Left lobe of liver (tissue), 2 donors: ENCODE measurements around the gene RXFP1. TPM values are rescaled to one million over a fixed set of nuclear protein-coding genes. Genes with fewer than 3 reads are reported as not detected.

ENCODE experiments used
- ATAC-seq: fragments of 200-7000 bp; cut with Tn5 transposase; one replicate; pipeline ENCODE4 v1.9.1; 2020; ENCODE audit warnings: mild to moderate bottlenecking, moderate library complexity
- DNase-seq: peaks from one replicate; pipeline ENCODE4 v3.0.0-alpha.2; 2020; ENCODE audit warnings: low spot score
- total RNA-seq: library from RNA; stranded (reverse); gene quantifications from one replicate; pipeline ENCODE4 v1.2.1, GENCODE V29; 2021
- donor health status: DM: no; HTN: no; CAD: no; lungs with moderate emphysema.
- donor health status: DM: no; HTN: yes; CAD: no.

The RXFP1 gene
- 1.1 TPM for total RNA-seq

DNA sequence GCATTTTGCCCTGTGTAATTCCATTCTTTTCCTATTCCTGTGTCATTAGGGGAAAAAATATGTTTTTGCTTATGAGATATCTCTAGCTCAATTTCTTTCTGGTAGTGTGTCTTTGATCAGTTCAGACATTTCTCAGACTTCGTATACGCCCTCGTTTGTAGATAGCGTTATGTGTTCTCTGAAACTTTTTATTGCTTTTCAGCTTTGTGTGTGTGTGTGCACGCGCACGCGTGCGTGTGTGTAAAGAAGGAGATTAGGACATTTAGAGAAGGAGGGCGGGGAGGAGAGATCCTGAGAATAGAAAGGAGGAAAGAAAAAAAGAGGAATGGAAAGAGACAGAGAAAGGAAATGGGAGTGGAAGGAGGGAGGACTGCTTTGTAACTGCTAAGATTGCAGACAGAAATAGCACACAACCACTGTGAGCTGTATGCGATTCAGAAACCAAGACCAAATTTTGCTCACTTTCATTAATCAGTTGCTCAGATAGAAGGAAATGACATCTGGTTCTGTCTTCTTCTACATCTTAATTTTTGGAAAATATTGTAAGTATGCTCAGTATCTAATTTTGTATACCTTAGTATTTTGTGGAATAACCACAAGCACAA is at the start of gene RXFP1:
TSS of gene RXFP1 (plus strand) at position 399 of the 605 bp plus-strand sequence. CDS start at position 494, 95 bp downstream.
- ATAC-seq (no peak), DNase-seq (no peak)

DNA sequence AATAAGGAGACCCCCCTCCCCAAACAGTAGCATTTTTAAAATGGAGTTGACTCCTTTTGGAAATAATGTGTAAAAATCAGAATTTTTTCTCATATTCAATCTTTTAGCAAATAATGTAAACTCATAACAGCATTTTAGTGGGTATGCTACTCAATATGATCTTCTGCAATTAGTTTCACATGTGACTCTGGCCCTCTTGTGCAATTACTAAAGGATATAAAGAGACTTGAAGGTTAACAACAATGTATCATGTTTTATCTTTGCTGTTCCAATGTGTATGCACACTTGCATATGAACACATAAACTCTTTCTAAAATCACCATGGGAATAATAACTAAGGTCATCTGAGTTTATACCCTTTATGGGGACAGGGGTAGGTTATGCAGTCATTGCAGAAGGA is 39.9 kb upstream of the RXFP1 start:
- no peak for DNase-seq
- no peak for ATAC-seq

DNA sequence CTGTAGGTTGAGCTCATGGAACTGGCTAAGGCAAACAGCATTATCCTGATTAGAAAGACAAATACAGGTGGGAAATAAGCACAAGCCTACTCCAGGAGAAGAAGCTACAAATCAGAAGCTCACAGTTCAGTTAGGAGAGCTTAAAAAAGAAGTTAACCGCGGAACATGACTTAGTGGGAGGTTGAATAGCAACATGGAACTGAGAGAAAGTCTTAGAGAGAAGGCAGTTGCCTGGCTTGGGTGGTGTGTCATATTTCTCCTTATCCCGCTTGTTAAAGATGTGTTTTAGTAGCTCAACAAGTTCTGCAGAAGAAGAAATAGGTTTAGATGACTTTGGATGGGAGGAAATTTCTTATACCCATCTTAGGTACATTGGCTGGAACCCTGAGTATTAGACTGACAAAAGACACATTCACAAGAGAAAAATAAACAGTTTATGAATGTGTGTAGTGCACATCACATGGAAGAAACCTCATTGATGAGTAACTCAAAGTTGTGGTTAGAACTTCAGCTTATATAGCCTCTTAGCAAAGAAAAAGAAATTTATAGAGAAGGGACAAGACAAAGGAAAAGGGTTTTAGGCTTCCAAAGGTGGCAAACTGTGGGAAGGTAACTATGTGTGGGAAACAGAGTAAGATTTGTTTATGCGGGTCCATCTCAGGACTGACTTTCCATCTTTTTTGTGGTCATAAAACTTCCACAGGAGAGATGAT is 37.4 kb upstream of the RXFP1 start:
- DNase-seq (no peak), ATAC-seq (no peak)

DNA sequence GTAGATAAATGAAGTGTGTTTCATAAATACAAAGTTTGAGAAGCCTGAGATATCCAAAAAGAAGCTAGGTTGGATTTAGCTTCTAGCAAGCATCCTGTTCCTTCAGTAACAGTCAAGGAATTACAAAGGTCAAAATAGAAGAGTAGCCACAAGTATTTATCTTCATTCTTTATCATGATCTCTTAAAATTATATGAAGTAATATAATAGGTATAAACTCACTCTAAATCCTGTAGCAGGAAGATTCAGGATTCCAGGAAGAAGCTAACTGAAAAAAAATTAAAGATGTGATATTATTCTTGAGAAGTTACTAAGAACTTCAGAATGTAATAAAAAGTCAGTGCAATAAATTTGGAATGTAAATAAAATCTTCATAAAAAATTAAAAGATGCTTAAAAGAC is 31.1 kb upstream of the RXFP1 start:
- no peak for ATAC-seq
- DNase-seq = no peak

DNA sequence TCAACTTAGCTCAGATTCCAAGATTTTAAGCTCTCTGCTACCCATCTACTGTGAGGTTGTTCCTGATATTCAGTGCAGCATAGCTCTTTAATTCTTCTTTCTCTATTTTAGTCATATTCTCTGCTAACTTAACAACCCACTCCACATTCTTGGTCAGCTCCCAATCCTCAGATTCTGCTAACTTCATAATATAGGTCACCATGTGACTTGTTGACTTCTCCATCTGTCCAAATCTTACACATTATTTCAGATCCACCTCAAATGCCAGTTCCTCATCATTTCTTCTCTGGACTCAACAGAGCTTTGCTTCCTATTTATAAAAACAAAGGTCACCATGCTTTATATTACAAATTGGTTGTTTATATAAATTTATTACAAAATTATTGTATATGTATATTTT is 29.3 kb upstream of the RXFP1 start:
- ATAC-seq (no peak), DNase-seq (no peak)

DNA sequence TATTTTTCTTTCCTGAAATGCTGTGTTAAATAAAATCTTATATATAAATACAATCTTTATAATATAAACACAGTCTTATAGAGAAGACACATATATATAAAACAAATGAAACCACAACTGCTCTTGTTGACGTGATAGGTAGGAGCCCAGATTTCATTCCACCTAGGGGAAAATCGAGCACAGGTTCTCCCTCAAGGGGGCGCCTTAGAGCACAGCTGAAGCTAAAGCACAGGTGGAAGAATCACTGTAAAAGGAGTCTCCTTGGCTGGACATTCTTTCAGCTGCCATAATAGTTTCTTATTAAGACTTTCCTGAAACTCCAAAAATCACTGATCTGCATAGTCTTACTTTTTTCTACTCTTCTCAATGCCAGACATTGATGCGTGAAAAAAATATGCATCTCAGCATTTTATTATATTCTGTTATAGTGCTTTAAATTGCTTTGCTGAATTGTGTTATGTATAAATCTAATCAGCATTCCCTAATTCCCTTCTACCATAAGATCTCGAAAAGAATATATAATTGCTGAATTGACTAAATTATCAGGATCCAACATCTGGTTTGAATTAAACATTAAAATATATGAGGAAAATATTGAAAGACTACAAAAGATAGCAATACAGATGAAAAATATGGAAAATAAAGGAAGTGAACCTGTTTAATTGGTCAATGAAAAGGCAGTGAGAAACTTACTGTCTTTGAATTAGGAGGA is 25.5 kb upstream of the RXFP1 start:
- DNase-seq (no peak), ATAC-seq (peak; percentile 49)

DNA sequence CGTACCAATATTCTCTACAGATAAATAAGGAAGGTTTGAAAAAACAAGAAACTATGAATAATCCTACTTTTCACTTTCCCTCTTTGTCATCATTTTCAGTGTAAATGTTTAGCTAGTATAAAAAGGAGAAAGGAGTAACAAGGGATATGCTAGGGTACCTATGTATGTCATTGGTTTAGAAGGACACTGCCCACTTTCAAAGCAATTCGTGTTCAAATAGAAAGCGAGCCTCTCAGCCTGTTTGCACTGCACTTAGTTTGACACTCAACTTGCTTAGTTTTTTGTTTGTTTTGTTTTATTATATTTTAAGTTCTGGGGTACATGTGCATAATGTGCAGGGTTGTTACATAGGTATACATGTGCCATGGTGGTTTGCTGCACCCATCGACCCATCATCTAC is 21.6 kb upstream of the RXFP1 start:
- no peak for ATAC-seq

DNA sequence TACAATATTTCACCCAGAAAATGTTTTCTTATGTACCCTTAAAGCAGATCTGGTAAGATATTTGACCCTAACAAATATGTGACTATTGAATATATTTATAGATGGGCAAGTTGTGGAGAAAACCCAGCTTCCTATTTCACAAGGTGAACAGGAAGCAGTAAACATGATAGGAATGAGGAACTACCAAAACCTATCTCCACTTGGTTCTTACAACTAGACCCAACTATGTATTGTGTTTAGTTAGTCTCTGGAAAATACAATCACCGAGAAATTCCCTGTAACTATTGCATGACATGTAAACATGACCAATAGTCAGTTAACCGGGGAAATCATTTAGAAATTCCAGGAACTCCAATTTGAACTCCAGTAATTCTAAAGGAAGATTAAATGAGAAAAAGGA is 8.4 kb upstream of the RXFP1 start:
- ATAC-seq = no peak
- DNase-seq = no peak

More for the DNA sequence above, 21.6 kb upstream of the RXFP1 start:
- no peak for DNase-seq

DNA sequence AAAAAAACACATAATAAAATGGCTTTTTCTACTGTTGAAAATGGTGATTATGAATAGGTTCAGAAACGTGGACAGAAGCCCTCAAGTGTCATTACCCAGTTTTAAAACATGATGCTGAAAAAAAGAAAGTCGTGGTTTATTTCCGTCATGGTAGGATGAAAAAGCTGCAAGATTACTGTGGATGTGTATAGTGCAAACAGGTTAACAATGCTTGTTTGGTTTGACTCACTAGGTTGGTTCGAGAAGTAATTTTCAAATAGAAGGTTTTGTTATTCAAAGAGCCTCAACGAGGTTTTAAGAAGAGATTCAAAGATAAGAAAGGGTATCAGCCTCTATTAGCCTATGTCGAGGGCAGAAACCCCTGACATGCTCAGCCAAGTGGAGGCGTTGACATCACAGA is 2.5 kb upstream of the RXFP1 start:
- no peak for ATAC-seq

DNA sequence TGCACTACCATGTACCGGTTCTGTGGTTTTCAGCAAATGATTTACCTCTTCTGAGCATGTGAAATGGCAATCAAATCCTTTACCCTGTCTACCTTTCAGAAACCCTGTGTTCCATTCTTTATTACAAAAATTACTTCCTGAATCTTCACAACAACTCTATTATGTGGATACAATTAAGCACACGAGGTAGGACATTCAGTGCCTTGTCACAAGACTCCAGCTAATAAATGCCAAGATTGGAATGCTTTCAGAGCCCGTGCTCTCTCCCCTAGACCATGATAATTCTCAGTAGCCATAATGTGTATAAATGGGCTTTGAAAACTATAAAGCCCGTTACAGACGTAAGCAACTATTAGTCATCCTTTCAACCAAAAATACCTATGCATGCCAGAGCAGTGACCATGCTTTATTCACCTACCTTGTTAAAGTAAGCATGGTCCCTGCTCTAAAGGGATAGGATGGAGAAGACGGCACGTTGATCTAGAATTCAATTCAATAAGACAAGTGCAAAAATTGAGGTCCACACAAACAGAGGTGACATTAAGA is 2.4 kb downstream of the RXFP1 start:
- ATAC-seq (no peak), DNase-seq (no peak)

More for the DNA sequence above, 2.5 kb upstream of the RXFP1 start:
- DNase-seq = no peak

DNA sequence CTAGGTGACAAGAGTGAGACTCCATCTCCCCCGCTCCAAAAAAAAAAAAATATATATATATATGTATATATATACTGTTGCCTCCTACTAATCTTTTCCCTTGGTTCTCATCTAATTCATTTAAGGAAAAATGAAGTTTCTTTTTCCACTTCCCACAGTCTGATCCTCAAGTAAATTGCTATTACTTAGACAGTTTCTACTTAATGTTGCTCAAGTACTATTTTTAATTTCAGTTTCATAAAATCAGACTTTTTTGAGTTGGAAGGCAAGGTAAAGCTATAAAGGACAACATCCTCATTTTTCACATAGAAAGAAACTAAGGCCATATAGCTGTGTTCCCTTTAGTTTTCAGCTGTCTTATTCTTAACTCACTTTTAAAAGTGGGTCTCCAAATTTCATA is 5.8 kb downstream of the RXFP1 start:
- DNase-seq = no peak
- no peak for ATAC-seq

DNA sequence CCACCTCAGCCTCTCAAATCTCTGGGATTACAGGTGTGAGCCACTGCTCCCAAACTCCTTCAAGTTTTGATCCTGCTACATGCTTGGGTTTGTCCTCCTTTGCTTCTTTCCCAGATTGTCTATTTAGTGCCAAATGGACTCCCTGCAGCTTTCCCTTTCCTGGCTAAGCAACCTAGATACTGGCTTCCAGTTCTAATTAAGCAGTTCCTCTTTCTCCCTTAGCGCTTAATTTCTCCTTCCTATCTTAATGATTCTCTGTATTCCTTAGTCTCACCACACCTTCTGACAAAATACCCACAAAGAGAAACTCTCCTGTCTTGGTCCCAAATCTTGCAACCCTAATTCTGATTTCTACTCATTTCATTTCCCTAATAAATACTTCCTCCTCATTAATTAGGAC is 7.8 kb downstream of the RXFP1 start:
- ATAC-seq (no peak), DNase-seq (no peak)

DNA sequence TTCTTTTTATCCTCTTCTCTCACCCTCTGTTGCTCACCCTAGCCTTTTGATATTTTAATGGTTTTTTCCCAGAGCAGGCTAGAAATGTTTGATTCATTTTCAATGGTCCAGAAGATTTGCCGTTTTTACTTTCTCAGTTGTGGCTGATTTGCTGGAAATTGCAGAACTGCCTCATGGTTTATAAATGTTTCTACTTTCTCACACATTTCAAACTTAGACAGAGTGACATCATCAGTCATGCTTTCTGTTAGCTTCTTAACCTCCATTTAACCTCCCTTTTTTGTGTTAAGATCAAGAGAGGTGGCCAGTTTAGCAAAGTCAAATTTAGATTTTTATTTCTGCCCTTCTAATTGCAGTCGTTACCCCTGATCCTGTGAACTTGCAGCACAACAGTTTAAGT is 8.7 kb downstream of the RXFP1 start:
- ATAC-seq (no peak), DNase-seq (no peak)

DNA sequence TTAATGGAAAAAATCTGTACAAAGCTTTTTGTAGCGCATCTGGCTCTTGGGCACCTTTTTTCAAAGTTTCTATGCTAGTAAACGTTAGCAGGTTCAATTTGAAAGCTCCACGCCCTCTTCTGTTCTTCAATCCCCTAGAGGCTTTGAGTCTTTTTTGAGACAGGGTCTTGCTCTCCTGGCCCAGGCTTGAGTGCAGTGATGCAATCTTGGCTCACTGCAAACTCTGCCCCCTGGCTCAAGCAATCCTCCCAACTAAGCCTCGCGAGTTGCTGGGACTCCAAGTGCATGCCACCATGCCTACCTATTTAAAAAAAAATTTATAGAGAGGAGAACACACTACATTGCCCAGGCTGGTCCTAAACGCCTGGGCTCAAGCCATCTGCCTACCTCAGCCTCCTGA is 9.2 kb downstream of the RXFP1 start:
- DNase-seq (no peak), ATAC-seq (no peak)

DNA sequence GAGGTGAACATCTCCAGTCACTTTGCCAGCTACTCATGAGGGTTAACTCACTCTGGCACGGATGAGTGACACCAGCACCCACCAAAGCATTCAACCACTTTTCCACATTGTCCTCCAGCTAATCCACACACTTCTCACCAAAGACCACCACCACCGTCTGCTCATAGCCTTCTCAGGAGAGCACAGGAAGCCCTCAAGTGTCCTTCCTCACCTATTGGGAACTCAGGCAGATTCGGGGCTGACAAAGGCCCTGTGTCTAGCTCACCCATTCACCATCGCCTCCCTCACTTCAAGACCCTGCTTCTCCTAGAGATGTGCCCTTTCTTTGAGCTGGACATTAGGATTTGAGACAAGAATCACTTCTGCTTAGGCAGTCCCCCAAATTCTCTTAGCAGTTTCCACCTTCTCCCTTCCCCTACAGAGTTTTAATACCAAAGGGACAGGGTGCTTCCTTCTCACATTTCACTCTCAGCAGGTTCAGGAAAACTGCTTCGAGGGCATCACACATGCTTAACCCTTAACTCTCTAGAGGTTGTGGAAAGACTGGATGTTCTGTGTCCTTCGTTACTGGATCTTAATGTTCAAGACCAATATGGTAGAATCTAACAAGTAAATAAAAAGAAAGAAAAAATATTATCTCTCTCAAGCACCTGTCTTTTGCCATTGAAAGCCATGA is 11.0 kb downstream of the RXFP1 start:
- ATAC-seq (no peak), DNase-seq (no peak)

DNA sequence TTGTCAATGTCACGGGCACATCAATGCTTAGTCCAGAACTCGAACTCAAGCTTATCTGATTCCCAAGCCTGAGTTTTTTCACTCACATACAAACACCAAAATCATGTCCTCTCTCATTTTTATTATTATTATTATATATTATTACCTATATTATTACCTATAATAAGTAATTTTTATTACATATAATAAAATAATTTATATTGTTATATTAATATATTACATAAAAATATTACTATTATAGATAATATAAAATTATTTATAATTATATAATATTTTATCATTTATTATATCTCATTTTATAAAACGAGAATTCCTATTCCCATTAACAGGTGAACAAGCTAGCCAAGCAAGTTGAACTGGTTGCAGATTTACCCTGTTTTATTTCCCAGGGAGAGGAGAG is 13.0 kb downstream of the RXFP1 start:
- DNase-seq (no peak), ATAC-seq (no peak)

DNA sequence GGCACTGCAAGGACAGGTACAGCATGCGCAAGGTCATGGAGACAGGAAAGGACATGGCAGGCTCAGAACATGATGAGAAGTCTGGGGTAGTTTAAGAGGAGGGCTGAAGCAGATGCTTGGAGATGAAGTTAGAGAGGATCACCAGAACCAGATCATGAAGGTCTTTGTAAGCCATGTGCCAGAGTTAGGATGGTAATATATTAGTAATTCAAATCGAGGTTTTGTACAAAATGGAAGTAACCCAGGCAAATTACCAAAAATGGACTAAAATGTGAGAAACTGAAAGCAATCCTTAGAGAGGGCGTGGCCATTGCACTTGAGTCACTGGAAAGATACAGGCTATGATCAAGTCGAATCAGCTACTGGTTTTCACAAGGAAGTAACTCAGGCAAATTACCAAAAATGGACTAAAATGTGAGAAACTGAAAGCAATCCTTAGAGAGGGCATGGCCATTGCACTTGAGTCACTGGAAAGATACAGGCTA is 13.5 kb downstream of the RXFP1 start:
- no peak for DNase-seq
- ATAC-seq = no peak

DNA sequence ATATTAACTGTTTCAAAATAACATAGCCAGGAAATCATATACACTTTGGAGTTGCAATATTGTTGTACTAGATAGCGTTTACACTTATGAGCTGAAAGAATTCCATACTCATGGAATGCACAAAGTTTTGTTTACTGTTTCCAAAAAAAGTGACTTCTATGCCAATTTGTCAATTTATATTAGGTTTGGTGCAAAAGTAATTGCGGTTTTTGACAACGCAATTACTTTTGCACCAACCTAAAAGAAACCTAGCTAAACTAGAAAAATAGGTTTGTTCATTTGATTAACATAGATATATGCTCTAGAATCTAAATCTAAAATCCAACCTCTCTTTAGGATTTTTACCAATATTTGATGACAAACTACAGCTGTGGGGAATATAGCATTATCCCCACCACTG is 15.2 kb downstream of the RXFP1 start:
- ATAC-seq (no peak), DNase-seq (no peak)

DNA sequence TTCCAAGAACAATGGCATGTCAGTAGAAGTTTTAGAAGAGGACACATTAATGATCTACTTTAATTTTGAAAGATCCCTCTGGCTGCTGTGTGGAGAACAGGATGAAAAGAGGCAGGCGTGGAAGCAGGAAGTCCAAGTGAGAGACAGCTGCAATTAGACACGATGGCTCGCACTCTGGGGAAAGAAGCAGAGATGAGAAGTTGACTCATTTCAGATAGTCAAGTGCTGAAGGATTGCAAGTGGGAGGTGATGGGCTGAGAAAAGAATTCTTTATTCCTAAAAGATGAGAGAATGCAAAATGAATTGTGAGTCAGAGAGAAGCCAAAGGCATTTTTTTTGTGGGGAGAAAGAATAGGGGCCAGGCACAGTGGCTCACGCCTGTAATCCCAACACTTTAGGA is 16.5 kb downstream of the RXFP1 start:
- ATAC-seq (no peak), DNase-seq (no peak)

DNA sequence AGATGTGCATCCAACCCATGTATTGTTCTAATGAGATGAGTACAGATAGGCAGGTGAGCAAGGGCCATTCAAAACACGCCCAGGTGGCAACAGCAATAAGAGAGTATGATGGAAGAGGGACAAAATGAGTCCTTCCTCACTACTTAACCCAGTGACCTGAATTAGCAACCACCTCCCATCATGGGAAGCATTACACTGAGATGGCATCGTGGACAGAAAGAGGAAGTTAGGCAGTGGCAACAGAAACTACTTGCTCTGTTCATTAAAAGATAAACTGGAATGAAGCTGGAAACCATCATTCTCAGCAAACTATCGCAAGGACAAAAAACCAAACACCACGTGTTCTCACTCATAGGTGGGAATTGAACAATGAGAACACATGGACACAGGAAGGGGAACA is 17.2 kb downstream of the RXFP1 start:
- ATAC-seq = no peak

More for the DNA sequence above, 17.2 kb downstream of the RXFP1 start:
- no peak for DNase-seq
